IMR-90 (cell line): ENCODE data around the gene ECM1. TPM values are rescaled to one million over a fixed set of nuclear protein-coding genes. Genes with fewer than 3 reads are reported as not detected.

ENCODE experiments used
- ATAC-seq: fragments of 200-7000 bp; cut with Tn5 transposase; 2 replicates; pipeline ENCODE4 v1.9.1; 2020; ENCODE audit warnings: low read depth, mild to moderate bottlenecking, moderate library complexity
- BruUV-seq: library from RNA; stranded (reverse); fragments of 400-500 nt; replicated peaks from 2 replicates; lab custom pipeline; 2021; lab: Mats Ljungman, UMichigan
- CTCF ChIA-PET: fragments of 300-600 bp; formaldehyde crosslinking; extraction: SDS; loops from one replicate; lab custom pipeline; 2021; ENCODE audit warnings: antibody characterized with exemption; lab: Yijun Ruan, JAX
- POLR2A ChIA-PET: fragments of 300-600 bp; sonication (Branson Sonifier 250); formaldehyde crosslinking; loops from one replicate; lab custom pipeline; 2022; ENCODE audit warnings: antibody characterized with exemption; ENCODE audit not compliant: unreplicated experiment; lab: Charles Lee
- DNase-seq: peaks from one replicate; pipeline ENCODE4 v3.0.0; 2013
- H2AFZ ChIP-seq: replicated peaks from 2 replicates; pipeline ENCODE3; 2013; ENCODE audit warnings: low read length, mild to moderate bottlenecking; ENCODE audit not compliant: poor library complexity
- H2AK5ac ChIP-seq: 2 replicates; pipeline ENCODE4 v1.6.1; 2013; ENCODE audit warnings: low read depth, low read length, inconsistent platforms
- H2AK9ac ChIP-seq: replicated peaks from 2 replicates; pipeline ENCODE3; 2013; ENCODE audit warnings: mild to moderate bottlenecking, low read depth, low read length, moderate library complexity; ENCODE audit not compliant: poor library complexity
- H2BK120ac ChIP-seq: 2 replicates; pipeline ENCODE4 v1.6.1; 2013; ENCODE audit warnings: low read depth, low read length, inconsistent platforms
- H2BK15ac ChIP-seq: 3 replicates; pipeline ENCODE4 v1.6.1; 2013; ENCODE audit warnings: low read depth, low read length, inconsistent platforms
- H2BK20ac ChIP-seq: 2 replicates; pipeline ENCODE4 v1.6.1; 2013; ENCODE audit warnings: low read depth, mild to moderate bottlenecking, inconsistent platforms, low read length, moderate library complexity
- H2BK5ac ChIP-seq: 2 replicates; pipeline ENCODE4 v1.6.1; 2013; ENCODE audit warnings: mild to moderate bottlenecking, low read depth, low read length, inconsistent platforms; ENCODE audit not compliant: poor library complexity, severe bottlenecking
- H3K14ac ChIP-seq: replicated peaks from 2 replicates; pipeline ENCODE4 v1.6.1; 2013; ENCODE audit warnings: low read depth, low read length, inconsistent platforms
- H3K18ac ChIP-seq: 2 replicates; pipeline ENCODE4 v1.6.1; 2013; ENCODE audit warnings: low read depth, low read length, control low read depth
- H3K23ac ChIP-seq: 2 replicates; pipeline ENCODE4 v1.6.1; 2013; ENCODE audit warnings: low read depth, low read length, inconsistent platforms
- H3K27ac ChIP-seq: 2 replicates; pipeline ENCODE4 v1.5.1; 2013; ENCODE audit warnings: mild to moderate bottlenecking, control low read depth, low read length; ENCODE audit not compliant: insufficient read depth
- H3K27me3 ChIP-seq: 2 replicates; pipeline ENCODE4 v1.6.1; 2013; ENCODE audit warnings: low read length; ENCODE audit not compliant: control insufficient read depth, insufficient read depth
- H3K36me3 ChIP-seq: 2 replicates; pipeline ENCODE4 v1.6.1; 2013; ENCODE audit warnings: low read length, mixed read lengths; ENCODE audit not compliant: control insufficient read depth, insufficient read depth
- H3K4ac ChIP-seq: 2 replicates; pipeline ENCODE4 v1.6.1; 2013; ENCODE audit warnings: low read depth, low read length, inconsistent platforms
- H3K4me1 ChIP-seq: 2 replicates; pipeline ENCODE4 v1.6.1; 2013; ENCODE audit warnings: low read length, mixed read lengths; ENCODE audit not compliant: control insufficient read depth, insufficient read depth
- H3K4me2 ChIP-seq: 2 replicates; pipeline ENCODE4 v1.6.1; 2013; ENCODE audit warnings: low read depth, mild to moderate bottlenecking, control low read depth, low read length, moderate library complexity
- H3K4me3 ChIP-seq: 2 replicates; pipeline ENCODE4 v1.5.1; 2013; ENCODE audit warnings: low read depth, mild to moderate bottlenecking, control low read depth, low read length, moderate library complexity; ENCODE audit not compliant: insufficient read depth
- H3K56ac ChIP-seq: 2 replicates; pipeline ENCODE4 v1.6.1; 2013; ENCODE audit warnings: low read length, inconsistent platforms; ENCODE audit not compliant: insufficient read depth; ENCODE audit errors: extremely low read depth
- H3K79me1 ChIP-seq, 2 experiments: 2 replicates each; pipeline ENCODE4 v1.6.1; 2013; ENCODE audit warnings: low read length in 2 of 2, inconsistent platforms in 1 of 2, low read depth in 1 of 2
- H3K9ac ChIP-seq: 2 replicates; pipeline ENCODE4 v1.6.1; 2013; ENCODE audit warnings: low read depth, low read length, control low read depth
- H3K9me1 ChIP-seq: 2 replicates; pipeline ENCODE4 v1.6.1; 2013; ENCODE audit warnings: low read length, inconsistent platforms; ENCODE audit not compliant: insufficient read depth
- H3K9me3 ChIP-seq: 2 replicates; pipeline ENCODE4 v1.6.1; 2013; ENCODE audit warnings: low read length; ENCODE audit not compliant: control insufficient read depth, insufficient read depth
- H4K20me1 ChIP-seq: 2 replicates; pipeline ENCODE4 v1.6.1; 2013; ENCODE audit warnings: low read length, inconsistent platforms; ENCODE audit not compliant: insufficient read depth
- H4K5ac ChIP-seq: 2 replicates; pipeline ENCODE4 v1.6.1; 2013; ENCODE audit warnings: mild to moderate bottlenecking, low read depth, low read length, control low read depth
- H4K8ac ChIP-seq, 2 experiments: 2 replicates each; pipeline ENCODE4 v1.6.1; 2013; ENCODE audit warnings: low read depth in 2 of 2, low read length in 2 of 2, control low read depth in 1 of 2, inconsistent platforms in 1 of 2
- H4K91ac ChIP-seq: 2 replicates; pipeline ENCODE4 v1.6.1; 2013; ENCODE audit warnings: low read depth, low read length, inconsistent platforms; ENCODE audit not compliant: insufficient read depth
- BHLHE40 ChIP-seq: fragments of 150-350 bp; IDR thresholded peaks from 2 replicates; pipeline ENCODE4 v1.6.1; 2016; ENCODE audit warnings: mild to moderate bottlenecking, low read depth, low read length
- CEBPB ChIP-seq: IDR thresholded peaks from 2 replicates; pipeline ENCODE4 v1.6.1; 2012; ENCODE audit warnings: low read depth, low read length, improper control_type of control experiment
- CHD1 ChIP-seq: IDR thresholded peaks from 2 replicates; pipeline ENCODE4 v1.6.1; 2012; ENCODE audit warnings: low read depth, low read length, improper control_type of control experiment
- FOS ChIP-seq: fragments of 150-350 bp; IDR thresholded peaks from 2 replicates; pipeline ENCODE4 v1.6.1; 2016; ENCODE audit warnings: low read depth, low read length
- MAFK ChIP-seq: IDR thresholded peaks from 2 replicates; pipeline ENCODE4 v1.6.1; 2012; ENCODE audit warnings: low read depth, low read length, improper control_type of control experiment
- MAZ ChIP-seq: IDR thresholded peaks from 2 replicates; pipeline ENCODE4 v1.6.1; 2012; ENCODE audit warnings: low read depth, mild to moderate bottlenecking, low read length, improper control_type of control experiment, moderate library complexity, borderline replicate concordance
- MXI1 ChIP-seq: IDR thresholded peaks from 2 replicates; pipeline ENCODE4 v1.6.1; 2012; ENCODE audit warnings: low read depth, mild to moderate bottlenecking, low read length, moderate library complexity, borderline replicate concordance
- NFE2L2 ChIP-seq: fragments of 150-350 bp; IDR thresholded peaks from 2 replicates; pipeline ENCODE4 v1.6.1; 2016; ENCODE audit warnings: low read depth, mild to moderate bottlenecking, low read length
- POLR2A ChIP-seq: IDR thresholded peaks from 2 replicates; pipeline ENCODE4 v1.6.1; 2012; ENCODE audit warnings: mild to moderate bottlenecking, low read depth, low read length
- RAD21 ChIP-seq: IDR thresholded peaks from 2 replicates; pipeline ENCODE4 v1.6.1; 2012; ENCODE audit warnings: low read length, improper control_type of control experiment
- RCOR1 ChIP-seq: IDR thresholded peaks from 2 replicates; pipeline ENCODE4 v1.6.1; 2012; ENCODE audit warnings: mild to moderate bottlenecking, low read length, improper control_type of control experiment; ENCODE audit not compliant: insufficient replicate concordance
- RFX5 ChIP-seq: IDR thresholded peaks from 2 replicates; pipeline ENCODE4 v1.8.0; 2012; ENCODE audit warnings: low read depth, mild to moderate bottlenecking, low read length, moderate library complexity
- SMC3 ChIP-seq: fragments of 150-350 bp; IDR thresholded peaks from 2 replicates; pipeline ENCODE4 v1.6.1; 2016; ENCODE audit warnings: low read depth, mild to moderate bottlenecking, antibody characterized with exemption, low read length, moderate library complexity
- USF2 ChIP-seq: fragments of 150-350 bp; IDR thresholded peaks from 2 replicates; pipeline ENCODE4 v1.6.1; 2017; ENCODE audit warnings: mild to moderate bottlenecking, antibody characterized with exemption, low read length, low read depth
- WGBS, 2 experiments: methylation state at CpG; one replicate each; pipeline versions ENCODE4 v1.1.5 to v1.1.7; 2013; ENCODE audit warnings: missing lambda C conversion rate in 2 of 2; ENCODE audit not compliant: insufficient read length in 1 of 2; ENCODE audit errors: extremely low coverage in 2 of 2; 5-methylcytosine and 5-hydroxymethylcytosine counted together
- dilution Hi-C: fragments of 300-500 bp; cut with HindIII; formaldehyde crosslinking; loops from one replicate; pipeline ENCODE4 v1.14.3; 2018; ENCODE audit warnings: low sequenced_read_pairs; ENCODE audit not compliant: unreplicated experiment
- in situ Hi-C: fragments of 300-500 bp; cut with MboI; formaldehyde crosslinking; loops from 3 replicates; pipeline ENCODE4 v1.14.3; 2019; ENCODE audit warnings: low sequenced_read_pairs, inconsistent platforms, mixed read lengths
- intact Hi-C: fragments of 100-400 bp; cut with micrococcal nuclease; formaldehyde crosslinking; loops from 2 replicates; pipeline ENCODE4 v1.10.0; 2022
- polyA plus RNA-seq, 3 experiments: library from polyadenylated mRNA; depleted of rRNA; stranded (reverse); fragments of >200 nt; gene quantifications; 2 replicates each; pipeline ENCODE4 v1.2.3, GENCODE V29; 2012; ENCODE audit warnings: low replicate concordance in 1 of 3
- total RNA-seq: library from RNA; depleted of rRNA; stranded (reverse); fragments of >200 nt; gene quantifications from 2 replicates; pipeline ENCODE4 v1.2.3, GENCODE V29; 2012
- TF ChIP-seq, protein P1 (sequence below): conservative IDR thresholded peaks from 2 replicates; pipeline ENCODE4 v1.5.1; 2012; ENCODE audit warnings: mild to moderate bottlenecking, low read depth, low read length, improper control_type of control experiment

Gene ECM1
- total and polyA plus RNA-seq, 2 of the 4 experiments (the other 2 are of a cell fraction): 20.1 to 230 TPM

- ChIA-PET POLR2A (no interaction called here), CTCF (no interaction called here)
- Histone ChIP-seq H4K91ac (no peak overlapping the region), H3K14ac (no peak overlapping the region), H3K4me2 (no peak overlapping the region), H2BK120ac (no peak overlapping the region), H2BK20ac (no peak overlapping the region), H3K18ac (no peak overlapping the region), H2BK15ac (no peak overlapping the region; the same call in 2 of the 3 replicates), H3K4me3 (no peak overlapping the region), H2BK5ac (no peak overlapping the region), H3K9me1 (peaks cover 10% of the 10 kb centered on the region), H2AFZ (no peak overlapping the region), H3K9me3 (no peaks in the 10 kb centered on the region), H3K9ac (0 out of 2 replicates have a peak overlapping the region, but pooled peaks have one; percentile 1), H3K79me1 (peaks cover 3 to 54% of the 10 kb centered on the region in 2 experiments; a peak in 3 of 4 replicates), H2AK9ac (peak overlapping the region; percentile 65), H2AK5ac (peak overlapping the region; percentile 45; the same call in 1 of the 2 replicates), H3K4ac (peak overlapping the region; percentile 66; the same call in 1 of the 2 replicates), H4K5ac (peak overlapping the region; percentile 6; the same call in 1 of the 2 replicates), H3K23ac (no peak overlapping the region), H3K36me3 (peaks cover 5% of the 10 kb centered on the region), H4K20me1 (no peaks in the 10 kb centered on the region; the same call in none of the 2 replicates), H3K27ac (peak overlapping the region; percentile 72), H3K56ac (no peak overlapping the region), H3K4me1 (peaks cover 26% of the 10 kb centered on the region), H3K27me3 (no peaks in the 10 kb centered on the region), H4K8ac (no peak overlapping the region)
- WGBS, 2 experiments: 87% methylated on average over 11 of the region's 23 CpGs; no CpG with 5 or more reads in 1 of the 2 experiments
- DNase-seq (no peak), ATAC-seq (no peak)
- intact Hi-C loops: no loop called here
- dilution Hi-C loops: no loop called here
- BruUV-seq: no TSS peak
- in situ Hi-C loops: loop anchor here (10.0 kb wide), 1 partner anchor 289 kb away; the partner anchor contains the start of gene APH1A
- no peak for TF ChIP-seq RAD21
- no peak for TF ChIP-seq MXI1
- no peak for TF ChIP-seq MAZ
- TF ChIP-seq, protein P1, sequence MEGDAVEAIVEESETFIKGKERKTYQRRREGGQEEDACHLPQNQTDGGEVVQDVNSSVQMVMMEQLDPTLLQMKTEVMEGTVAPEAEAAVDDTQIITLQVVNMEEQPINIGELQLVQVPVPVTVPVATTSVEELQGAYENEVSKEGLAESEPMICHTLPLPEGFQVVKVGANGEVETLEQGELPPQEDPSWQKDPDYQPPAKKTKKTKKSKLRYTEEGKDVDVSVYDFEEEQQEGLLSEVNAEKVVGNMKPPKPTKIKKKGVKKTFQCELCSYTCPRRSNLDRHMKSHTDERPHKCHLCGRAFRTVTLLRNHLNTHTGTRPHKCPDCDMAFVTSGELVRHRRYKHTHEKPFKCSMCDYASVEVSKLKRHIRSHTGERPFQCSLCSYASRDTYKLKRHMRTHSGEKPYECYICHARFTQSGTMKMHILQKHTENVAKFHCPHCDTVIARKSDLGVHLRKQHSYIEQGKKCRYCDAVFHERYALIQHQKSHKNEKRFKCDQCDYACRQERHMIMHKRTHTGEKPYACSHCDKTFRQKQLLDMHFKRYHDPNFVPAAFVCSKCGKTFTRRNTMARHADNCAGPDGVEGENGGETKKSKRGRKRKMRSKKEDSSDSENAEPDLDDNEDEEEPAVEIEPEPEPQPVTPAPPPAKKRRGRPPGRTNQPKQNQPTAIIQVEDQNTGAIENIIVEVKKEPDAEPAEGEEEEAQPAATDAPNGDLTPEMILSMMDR: no peak
- TF ChIP-seq RFX5: no peak
- TF ChIP-seq RCOR1: no peak
- no peak for TF ChIP-seq BHLHE40
- TF ChIP-seq FOS: no peak
- no peak for TF ChIP-seq MAFK
- TF ChIP-seq CEBPB: no peak
- no peak for TF ChIP-seq CHD1
- TF ChIP-seq NFE2L2: no peak
- no peak for TF ChIP-seq SMC3
- TF ChIP-seq USF2: no peak
- TF ChIP-seq POLR2A: no peak
These were observed 45.6 kb downstream of the ECM1 start for GRCh38 chr1:150553392-150554085.
